PC-3 (cell line): ENCODE measurements around the gene RTN1. TPM values are rescaled to one million over a fixed set of nuclear protein-coding genes. Genes with fewer than 3 reads are reported as not detected.

Experiments
- ATAC-seq: fragments of 200-7000 bp; cut with Tn5 transposase; 2 replicates; pipeline ENCODE4 v1.9.1; 2020; ENCODE audit warnings: mild to moderate bottlenecking, moderate library complexity
- BruUV-seq: library from RNA; stranded (reverse); fragments of 400-500 nt; replicated peaks from 2 replicates; lab custom pipeline; 2021; lab: Mats Ljungman, UMichigan
- CTCF ChIA-PET: fragments of 300-600 bp; sonication (Branson Sonifier 250); formaldehyde crosslinking; loops from one replicate; lab custom pipeline; 2022; ENCODE audit warnings: antibody characterized with exemption; lab: Charles Lee
- POLR2A ChIA-PET: fragments of 300-600 bp; sonication (Branson Sonifier 250); formaldehyde crosslinking; loops from one replicate; lab custom pipeline; 2022; ENCODE audit warnings: antibody characterized with exemption; ENCODE audit not compliant: unreplicated experiment; lab: Charles Lee
- DNase-seq: peaks from one replicate; pipeline ENCODE4 v3.0.0-alpha.2; 2015
- H2AFZ ChIP-seq: fragments of 300-600 bp; sonication (generic); 2 replicates; pipeline ENCODE4 v1.6.0; 2016; ENCODE audit warnings: antibody characterized with exemption, low read length
- H3F3A ChIP-seq: fragments of 300-600 bp; sonication (generic); one replicate; pipeline ENCODE4 v1.6.0; 2017; ENCODE audit warnings: antibody characterized with exemption, low read length, control low read depth, mild to moderate bottlenecking; ENCODE audit not compliant: unreplicated experiment
- H3K27ac ChIP-seq: fragments of 300-600 bp; sonication (generic); 2 replicates; pipeline ENCODE4 v1.5.1; 2016; ENCODE audit warnings: mild to moderate bottlenecking, low read length
- H3K27me3 ChIP-seq: fragments of 300-600 bp; sonication (generic); 2 replicates; pipeline ENCODE4 v1.6.1; 2016; ENCODE audit warnings: low read length, mixed read lengths
- H3K36me3 ChIP-seq: fragments of 300-600 bp; sonication (generic); 2 replicates; pipeline ENCODE4 v1.6.1; 2016; ENCODE audit warnings: low read depth, mixed run types, low read length, mixed read lengths
- H3K4me1 ChIP-seq: fragments of 300-600 bp; sonication (generic); 2 replicates; pipeline ENCODE4 v1.5.1; 2016; ENCODE audit warnings: low read length; ENCODE audit not compliant: insufficient read depth
- H3K4me2 ChIP-seq: fragments of 300-600 bp; sonication (generic); 2 replicates; pipeline ENCODE4 v1.6.0; 2016; ENCODE audit warnings: low read length
- H3K4me3 ChIP-seq: fragments of 300-600 bp; sonication (generic); 2 replicates; pipeline ENCODE4 v1.5.1; 2016; ENCODE audit warnings: mild to moderate bottlenecking, low read length, mixed read lengths
- H3K79me2 ChIP-seq: fragments of 300-600 bp; sonication (generic); 2 replicates; pipeline ENCODE4 v1.6.1; 2017; ENCODE audit warnings: low read length, mixed read lengths
- H3K9ac ChIP-seq: fragments of 300-600 bp; sonication (generic); 2 replicates; pipeline ENCODE4 v1.6.0; 2016; ENCODE audit warnings: mild to moderate bottlenecking, low read length
- H3K9me2 ChIP-seq: fragments of 300-600 bp; sonication (generic); replicated peaks from 2 replicates; pipeline ENCODE4 v1.6.1; 2016; ENCODE audit warnings: mixed run types, low read length, mixed read lengths
- H3K9me3 ChIP-seq: fragments of 300-600 bp; sonication (generic); 2 replicates; pipeline ENCODE4 v1.6.1; 2016; ENCODE audit warnings: low read length, mixed read lengths
- H4K20me1 ChIP-seq: fragments of 300-600 bp; sonication (generic); 2 replicates; pipeline ENCODE4 v1.6.1; 2016; ENCODE audit warnings: low read length, mixed read lengths
- CTCF ChIP-seq: fragments of 300-600 bp; sonication (generic); conservative IDR thresholded peaks from 2 replicates; pipeline ENCODE4 v1.5.1; 2017; ENCODE audit warnings: antibody characterized with exemption, low read depth, mild to moderate bottlenecking, low read length
- EZH2 ChIP-seq: fragments of 300-600 bp; sonication (generic); IDR thresholded peaks from one replicate; pipeline ENCODE4 v1.6.1; 2017; ENCODE audit warnings: antibody characterized with exemption, mild to moderate bottlenecking, low read length; ENCODE audit not compliant: unreplicated experiment
- EZH2phosphoT487 ChIP-seq: fragments of 300-600 bp; sonication (generic); IDR thresholded peaks from 2 replicates; pipeline ENCODE4 v1.6.1; 2018; ENCODE audit warnings: mild to moderate bottlenecking, antibody characterized with exemption, low read length, borderline replicate concordance
- intact Hi-C: fragments of 100-400 bp; cut with micrococcal nuclease; formaldehyde crosslinking; loops from 2 replicates; pipeline ENCODE4 v1.9.0; 2023
- total RNA-seq: library from RNA; depleted of rRNA; stranded (reverse); fragments of >200 nt; gene quantifications from 2 replicates; pipeline ENCODE4 v1.2.3, GENCODE V29; 2014

RTN1 gene
- total RNA-seq, 1 experiment from 2014 or later, result not detected

GRCh38 chr14:59823179-59823578 is 47.4 kb downstream of the RTN1 start:
- DNase-seq, result no peak
- TF ChIP-seq EZH2phosphoT487, result no peak
- TF ChIP-seq CTCF, result no peak
- Histone ChIP-seq H2AFZ (no peak overlapping the region), H3K36me3 (no peaks in the 10 kb centered on the region), H3K79me2 (no peaks in the 10 kb centered on the region), H3K4me2 (no peak overlapping the region), H3K27me3 (peaks cover 58% of the 10 kb centered on the region), H3K4me1 (no peaks in the 10 kb centered on the region), H3K9me2 (no peaks in the 10 kb centered on the region), H3K4me3 (no peak overlapping the region), H3K9ac (no peak overlapping the region), H4K20me1 (no peaks in the 10 kb centered on the region), H3K9me3 (no peaks in the 10 kb centered on the region), H3F3A (no peaks in the 10 kb centered on the region), H3K27ac (no peak overlapping the region)
- ATAC-seq, result no peak
- ChIA-PET CTCF (no interaction called here), POLR2A (no interaction called here)
- no TSS peak for BruUV-seq
- intact Hi-C loops, result no loop called here

DNA sequence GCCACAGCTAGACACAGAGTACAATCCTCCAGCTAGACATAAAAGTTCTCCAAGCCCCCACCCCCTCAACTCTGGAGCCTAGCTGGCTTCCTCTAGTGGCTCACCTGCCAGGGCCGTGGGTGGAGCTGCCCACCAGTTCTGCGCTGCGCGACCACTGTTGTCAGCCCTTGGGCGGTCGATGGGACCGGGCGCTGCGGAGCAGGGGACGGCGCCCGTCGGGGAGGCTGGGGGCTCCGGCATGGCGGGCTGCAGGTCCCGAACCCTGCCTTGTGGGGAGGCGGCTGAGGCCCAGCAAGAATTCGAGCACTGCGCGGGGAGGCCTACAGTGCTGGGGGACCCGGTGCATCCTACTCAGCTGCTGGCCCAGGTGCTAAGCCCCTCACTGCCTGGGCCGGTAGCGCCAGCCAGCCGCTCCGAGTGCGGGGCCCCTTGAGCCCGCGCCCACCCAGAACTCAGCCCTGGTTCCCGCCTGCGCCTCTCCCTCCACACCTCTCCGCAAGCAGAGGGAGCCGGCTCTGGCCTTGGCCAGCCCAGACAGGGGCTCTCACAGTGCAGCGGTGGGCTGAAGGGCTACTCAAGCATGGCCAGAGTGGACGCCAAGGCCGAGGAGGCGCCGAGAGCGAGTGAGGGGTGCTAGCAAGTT is 51.0 kb downstream of the RTN1 start:
- H3K9me2 ChIP-seq, result no peaks in the 10 kb centered on the region
- CTCF ChIA-PET, result no interaction called here
- no peaks in the 10 kb centered on the region for H4K20me1 ChIP-seq
- TF ChIP-seq CTCF (no peak), EZH2phosphoT487 (no peak), EZH2 (no peak)
- no peaks in the 10 kb centered on the region for H3F3A ChIP-seq
- BruUV-seq, result no TSS peak
- no peak for ATAC-seq
- H3K36me3 ChIP-seq, result no peaks in the 10 kb centered on the region
- no peaks in the 10 kb centered on the region for H3K9me3 ChIP-seq
- no peak overlapping the region for H3K27ac ChIP-seq
- no peak overlapping the region for H2AFZ ChIP-seq
- POLR2A ChIA-PET, result no interaction called here
- no peak overlapping the region for H3K4me2 ChIP-seq
- intact Hi-C loops, result no loop called here
- peaks cover 44% of the 10 kb centered on the region for H3K27me3 ChIP-seq
- no peak for DNase-seq
- no peak overlapping the region for H3K4me3 ChIP-seq
- H3K4me1 ChIP-seq, result no peaks in the 10 kb centered on the region
- no peaks in the 10 kb centered on the region for H3K79me2 ChIP-seq
- H3K9ac ChIP-seq, result no peak overlapping the region

GRCh38 chr14:59816941-59817340 is 53.6 kb downstream of the RTN1 start:
- no peak overlapping the region for H3K4me2 ChIP-seq
- H3K9ac ChIP-seq, result no peak overlapping the region
- DNase-seq (no peak), ATAC-seq (no peak)
- ChIA-PET CTCF (no interaction called here), POLR2A (no interaction called here)
- intact Hi-C loops, result no loop called here
- H3K27me3 ChIP-seq, result peaks cover 51% of the 10 kb centered on the region
- no TSS peak for BruUV-seq
- no peaks in the 10 kb centered on the region for H3K4me1 ChIP-seq
- no peaks in the 10 kb centered on the region for H3K79me2 ChIP-seq
- H4K20me1 ChIP-seq, result no peaks in the 10 kb centered on the region
- H3K4me3 ChIP-seq, result no peak overlapping the region
- no peaks in the 10 kb centered on the region for H3K36me3 ChIP-seq
- H3K9me2 ChIP-seq, result no peaks in the 10 kb centered on the region
- H3K9me3 ChIP-seq, result no peaks in the 10 kb centered on the region
- H3F3A ChIP-seq, result no peaks in the 10 kb centered on the region
- H3K27ac ChIP-seq, result no peak overlapping the region
- H2AFZ ChIP-seq, result no peak overlapping the region
- no peak for TF ChIP-seq EZH2phosphoT487
- no peak for TF ChIP-seq EZH2
- no peak for TF ChIP-seq CTCF
